GM12891 (cell line): Measurements from ENCODE around the gene CHMP6.

Experiments
- DNase-seq: peaks from one replicate; pipeline ENCODE4 v3.0.0; 2011; ENCODE audit warnings: low spot score; ENCODE audit not compliant: insufficient read length
- FAIRE-seq: peaks from 2 replicates; lab custom pipeline; 2011; peaks lifted over from hg19 to GRCh38; lab: Jason Lieb, UNC
- PAX5 ChIP-seq: IDR thresholded peaks from 2 replicates; pipeline ENCODE4 v1.6.1; 2011; ENCODE audit warnings: low read length, moderate library complexity, mild to moderate bottlenecking; ENCODE audit not compliant: insufficient read depth, severe bottlenecking
- POLR2A ChIP-seq: IDR thresholded peaks from 2 replicates; pipeline ENCODE4 v1.6.1; 2011; ENCODE audit warnings: low read depth, low read length, control low read depth
- POLR2AphosphoS5 ChIP-seq: IDR thresholded peaks from 2 replicates; pipeline ENCODE4 v1.6.1; 2011; ENCODE audit warnings: low read depth, low read length, control low read depth
- POU2F2 ChIP-seq: IDR thresholded peaks from 2 replicates; pipeline ENCODE4 v1.6.1; 2011; ENCODE audit warnings: low read depth, mild to moderate bottlenecking, control low read depth, low read length, moderate library complexity
- SPI1 ChIP-seq: IDR thresholded peaks from 2 replicates; pipeline ENCODE4 v1.6.1; 2011; ENCODE audit warnings: low read depth, low read length, control low read depth
- TAF1 ChIP-seq: IDR thresholded peaks from 2 replicates; pipeline ENCODE4 v1.6.1; 2011; ENCODE audit warnings: low read depth, low read length, control low read depth

Gene CHMP6

GRCh38 chr17:81039854-81040758 lies 48.5 kb downstream of the CHMP6 start:
- TF ChIP-seq TAF1: no peak
- TF ChIP-seq PAX5: no peak
- no peak for TF ChIP-seq POLR2A
- TF ChIP-seq SPI1: no peak
- no peak for TF ChIP-seq POLR2AphosphoS5
- no peak for TF ChIP-seq POU2F2
- FAIRE-seq (no peak), DNase-seq (no peak)

GRCh38 chr17:81040791-81041337 lies 49.2 kb downstream of the CHMP6 start:
- DNase-seq: peak; percentile 66
- FAIRE-seq: no peak

GRCh38 chr17:81042606-81043005 lies 51.0 kb downstream of the CHMP6 start:
- FAIRE-seq: no peak
- TF ChIP-seq SPI1 (no peak), POU2F2 (no peak)
- DNase-seq: no peak

More at GRCh38 chr17:81040791-81041337, 49.2 kb downstream of the CHMP6 start:
- TF ChIP-seq SPI1 (no peak), TAF1 (no peak), POLR2A (no peak), PAX5 (no peak), POU2F2 (no peak), POLR2AphosphoS5 (no peak)

DNA sequence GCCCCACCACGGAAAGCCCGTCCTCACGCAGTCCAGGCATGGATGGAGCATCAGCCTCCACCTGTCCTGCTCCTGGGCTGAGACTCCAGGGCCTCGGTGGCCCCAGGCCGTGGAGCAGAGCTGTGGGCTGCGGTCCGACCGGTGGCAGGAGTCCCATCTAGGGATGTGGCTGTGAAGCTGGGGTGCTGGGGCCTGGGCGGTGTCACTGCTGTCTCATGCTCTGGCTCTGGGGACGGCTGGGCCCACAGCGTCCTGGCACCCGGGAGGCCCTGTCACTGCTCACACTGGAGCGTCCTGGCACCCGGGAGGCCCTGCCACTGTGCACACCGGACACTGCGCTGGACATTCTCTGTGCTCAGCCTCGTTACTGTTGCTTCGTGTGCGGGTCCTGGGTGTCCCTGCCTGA lies 51.7 kb downstream of the CHMP6 start:
- TF ChIP-seq POLR2AphosphoS5: no peak
- no peak for TF ChIP-seq POU2F2
- no peak for TF ChIP-seq TAF1
- TF ChIP-seq PAX5: no peak
- TF ChIP-seq POLR2A: no peak
- TF ChIP-seq SPI1: no peak
- FAIRE-seq (no peak), DNase-seq (no peak)

- no peak for DNase-seq
- TF ChIP-seq POLR2A: no peak
- no peak for TF ChIP-seq TAF1
- no peak for TF ChIP-seq PAX5
- no peak for TF ChIP-seq POLR2AphosphoS5
- no peak for TF ChIP-seq SPI1
- no peak for TF ChIP-seq POU2F2
- no peak for FAIRE-seq
Measured at GRCh38 chr17:81043725-81044427, 52.2 kb downstream of the CHMP6 start.

DNA sequence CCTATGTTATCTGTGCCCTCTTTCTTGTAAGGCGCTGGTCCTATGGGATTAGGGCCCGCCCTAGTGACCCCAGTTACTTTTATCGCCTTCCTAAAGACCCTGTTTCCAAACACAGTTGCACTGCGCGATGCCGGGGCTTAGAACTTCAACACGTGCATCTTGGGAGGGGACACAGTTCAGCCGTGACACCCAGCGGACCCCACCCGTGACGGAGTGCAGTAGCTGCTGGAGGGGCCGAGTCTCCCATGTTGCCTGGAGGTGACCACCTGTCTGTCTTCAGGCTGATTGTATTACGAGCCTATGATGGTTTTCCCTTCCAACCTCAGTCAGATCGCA lies 52.8 kb downstream of the CHMP6 start:
- TF ChIP-seq POLR2AphosphoS5: no peak
- TF ChIP-seq TAF1: no peak
- FAIRE-seq (no peak), DNase-seq (no peak)

DNA sequence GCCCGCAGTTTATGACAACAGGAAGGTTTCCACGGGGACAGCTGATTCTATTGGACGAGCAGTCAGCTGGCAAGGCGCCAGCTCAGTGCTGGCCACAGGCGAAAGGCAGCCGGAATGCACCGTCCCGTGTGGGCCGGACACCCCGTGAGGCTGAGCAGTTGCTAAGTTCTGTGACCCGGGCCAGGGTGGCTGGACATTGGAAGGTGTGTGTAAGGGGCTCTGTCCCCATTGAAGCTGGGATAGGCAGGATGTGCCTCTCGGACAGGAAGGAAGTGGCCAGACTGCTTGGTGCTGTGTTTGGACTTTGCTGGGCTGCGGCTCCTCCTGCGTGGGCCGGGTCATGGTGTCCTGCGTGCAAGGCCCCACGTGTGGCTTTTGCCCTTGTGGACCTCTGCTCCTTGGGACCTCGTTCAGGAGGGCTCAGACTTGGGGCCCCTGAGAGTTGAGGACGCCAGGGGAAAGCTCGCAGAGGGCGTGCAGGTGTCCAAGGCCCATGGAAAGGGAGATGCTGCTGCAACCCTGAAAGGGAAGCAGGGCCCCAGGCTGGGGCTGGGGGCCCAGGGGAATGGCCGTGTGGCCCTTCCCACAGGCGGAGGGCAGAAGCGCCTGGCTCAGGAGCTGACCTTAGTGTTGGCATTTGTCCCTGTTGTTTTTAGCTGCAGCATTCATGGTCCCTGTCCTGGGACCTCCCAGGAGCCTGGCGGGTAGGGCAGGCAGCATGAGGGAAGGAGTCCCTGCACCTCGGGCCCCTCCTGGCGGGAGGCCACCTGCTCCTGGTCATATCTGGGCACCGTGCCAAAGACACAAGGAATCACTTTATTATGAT lies 53.3 kb downstream of the CHMP6 start:
- DNase-seq: no peak
- FAIRE-seq: no peak

DNA sequence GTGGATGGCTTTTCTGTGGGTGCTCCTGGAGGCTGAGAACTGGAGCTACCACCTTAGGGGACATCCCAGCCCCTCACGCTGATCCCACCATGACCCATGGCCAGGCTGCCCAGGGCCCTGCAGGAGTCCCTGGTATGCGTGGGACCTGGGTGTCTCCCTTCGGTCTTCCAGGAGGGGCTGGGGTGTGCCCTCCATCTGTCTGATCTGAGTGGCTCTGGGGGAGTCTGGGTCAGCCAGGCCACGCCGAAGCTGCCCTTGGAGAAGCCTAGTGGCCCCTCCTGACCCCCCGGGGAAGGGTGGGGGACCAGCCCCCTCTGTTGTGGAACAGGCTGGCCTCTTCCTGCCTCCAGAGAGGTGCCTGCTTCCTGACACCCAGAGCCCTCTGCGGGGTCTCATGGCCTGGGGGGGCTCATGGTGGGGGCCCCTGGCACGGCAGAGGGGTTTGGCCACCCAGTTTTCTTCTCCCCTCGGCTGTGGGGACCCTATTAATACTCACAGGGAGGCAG lies 54.0 kb downstream of the CHMP6 start:
- TF ChIP-seq SPI1 (no peak), POLR2AphosphoS5 (no peak), POLR2A (no peak)
- DNase-seq (no peak), FAIRE-seq (no peak)

More for the DNA sequence above, 53.3 kb downstream of the CHMP6 start:
- no peak for TF ChIP-seq TAF1

DNA sequence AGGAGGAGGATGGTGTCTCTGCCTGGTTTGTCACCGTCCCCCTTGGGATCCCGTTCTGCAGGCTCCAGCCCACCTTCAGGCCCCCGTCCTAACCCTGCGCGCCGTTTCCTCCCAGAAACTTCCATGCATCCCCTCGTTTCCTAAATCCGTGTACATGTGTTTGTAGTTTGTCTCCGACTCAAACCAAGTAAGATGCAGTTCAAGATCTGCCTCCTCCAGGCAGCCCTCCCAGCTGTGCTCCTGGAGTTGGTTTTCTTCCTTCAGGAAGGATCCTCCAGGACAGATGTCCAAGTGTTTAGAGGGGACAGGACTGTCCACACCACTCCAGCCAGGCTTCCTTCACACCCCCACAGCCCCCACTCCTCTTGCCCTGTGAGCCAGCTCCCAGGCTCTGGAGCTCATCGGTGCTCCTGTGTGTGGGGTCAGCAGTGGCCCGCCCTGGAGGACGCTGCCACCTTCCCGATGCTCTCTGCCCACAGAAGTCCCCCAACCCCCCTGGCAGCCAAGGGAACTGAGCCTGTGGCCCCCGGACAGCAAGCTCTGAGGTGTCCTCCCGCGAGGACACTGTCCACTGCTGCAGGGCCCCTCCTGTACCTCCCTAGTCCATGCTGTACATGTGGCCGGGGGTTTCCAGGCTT lies 54.6 kb downstream of the CHMP6 start:
- no peak for DNase-seq
- FAIRE-seq: no peak
- TF ChIP-seq POLR2AphosphoS5: no peak
